Esophagus (tissue), 2 donors: ENCODE data around the gene DDX10. TPM values are rescaled to one million over a fixed set of nuclear protein-coding genes. Genes with fewer than 3 reads are reported as not detected.

Source experiments
- H3K27ac ChIP-seq, 2 donors: one replicate each; pipeline ENCODE4 v1.5.1; 2013; ENCODE audit warnings: low read depth in 2 of 2, mild to moderate bottlenecking in 2 of 2, inconsistent platforms in 1 of 2, low read length in 1 of 2, moderate library complexity in 1 of 2
- H3K27me3 ChIP-seq, 2 donors: one replicate each; pipeline ENCODE4 v1.6.1; 2013; ENCODE audit warnings: low read length in 2 of 2, control low read depth in 1 of 2, mild to moderate bottlenecking in 1 of 2; ENCODE audit not compliant: insufficient read depth in 2 of 2, control insufficient read depth in 1 of 2
- H3K36me3 ChIP-seq, 2 donors: one replicate each; pipeline ENCODE4 v1.6.1; 2013; ENCODE audit warnings: low read length in 1 of 2; ENCODE audit not compliant: control insufficient read depth in 2 of 2, insufficient read depth in 2 of 2
- H3K4me1 ChIP-seq, 2 donors: one replicate each; pipeline ENCODE4 v1.6.1; 2013; ENCODE audit warnings: low read length in 1 of 2; ENCODE audit not compliant: control insufficient read depth in 2 of 2, insufficient read depth in 2 of 2
- H3K4me3 ChIP-seq, 2 donors: one replicate each; pipeline ENCODE4 v1.5.1; 2013; ENCODE audit warnings: low read length in 2 of 2, mild to moderate bottlenecking in 2 of 2, low read depth in 1 of 2, moderate library complexity in 1 of 2
- H3K9me3 ChIP-seq, 2 donors: one replicate each; pipeline ENCODE4 v1.6.1; 2013; ENCODE audit warnings: mild to moderate bottlenecking in 2 of 2, low read depth in 1 of 2, low read length in 1 of 2, moderate library complexity in 1 of 2; ENCODE audit not compliant: control insufficient read depth in 2 of 2, insufficient read depth in 1 of 2
- WGBS, 2 donors: extraction: QIAGEN DNeasy Blood & Tissue Kit; methylation state at CpG; one replicate each; pipeline ENCODE4 v1.1.7; 2013; 5-methylcytosine and 5-hydroxymethylcytosine counted together
- polyA plus RNA-seq, 2 donors: library from polyadenylated mRNA; stranded (reverse); fragments of 200-250 nt; gene quantifications; one replicate each; pipeline ENCODE4 v1.2.3, GENCODE V29; 2013
- donor health status: healthy with polysubstance abuse.
- donor health status: Bipolar disorder and iron deficiency.

DDX10 gene
- 10 to 100 TPM; 11.8 to 12.9 TPM for polyA plus RNA-seq

- no peaks in the 10 kb centered on the region for H3K36me3 ChIP-seq
- peak within 1 kb of the TSS; percentile 75 to 98 for H3K4me3 ChIP-seq
- peak within 1 kb of the TSS; percentile 38 to 76 for H3K27ac ChIP-seq
- no peaks in the 10 kb centered on the region for H3K27me3 ChIP-seq
- H3K4me1 ChIP-seq, result peaks cover 2 to 3% of the 10 kb centered on the region in 2 donors
- 0% methylated on average over 61 of the region's 61 CpGs for WGBS, 2 donors
- H3K9me3 ChIP-seq, result no peaks in the 10 kb centered on the region
These were observed at the start of gene DDX10 for GRCh38 chr11:108664730-108665525. TSS of gene DDX10 (plus strand) at chr11:108665069. CDS start at chr11:108665154, 85 bp downstream.

GRCh38 chr11:108616549-108616948 lies 48.3 kb upstream of the DDX10 start:
- peaks cover 0 to 2% of the 10 kb centered on the region in 2 donors for H3K4me1 ChIP-seq
- no peak overlapping the region for H3K4me3 ChIP-seq
- H3K27me3 ChIP-seq, result no peaks in the 10 kb centered on the region
- no peaks in the 10 kb centered on the region for H3K9me3 ChIP-seq
- WGBS, 2 donors, result 47 to 69% methylated on average over 3 of the region's 3 CpGs
- no peaks in the 10 kb centered on the region for H3K36me3 ChIP-seq
- H3K27ac ChIP-seq, result peak overlapping the region in 1 of 2 donors; percentile 79

GRCh38 chr11:108617055-108617454 lies 47.8 kb upstream of the DDX10 start:
- no peaks in the 10 kb centered on the region for H3K27me3 ChIP-seq

GRCh38 chr11:108618529-108618928 lies 46.3 kb upstream of the DDX10 start:
- 94 to 96% methylated on average over 1 of the region's 1 CpG for WGBS, 2 donors
- no peaks in the 10 kb centered on the region for H3K36me3 ChIP-seq
- no peak overlapping the region for H3K4me3 ChIP-seq
- no peaks in the 10 kb centered on the region for H3K4me1 ChIP-seq
- no peaks in the 10 kb centered on the region for H3K27me3 ChIP-seq
- H3K27ac ChIP-seq, result no peak overlapping the region
- no peaks in the 10 kb centered on the region for H3K9me3 ChIP-seq

More at GRCh38 chr11:108617055-108617454, 47.8 kb upstream of the DDX10 start:
- H3K4me1 ChIP-seq, result peaks cover 0 to 2% of the 10 kb centered on the region in 2 donors
- no peak overlapping the region for H3K4me3 ChIP-seq
- no peaks in the 10 kb centered on the region for H3K36me3 ChIP-seq
- peak overlapping the region in 1 of 2 donors; percentile 24 for H3K27ac ChIP-seq
- WGBS, 2 donors, result 79 to 83% methylated on average over 4 of the region's 4 CpGs
- no peaks in the 10 kb centered on the region for H3K9me3 ChIP-seq

- no peak overlapping the region for H3K27ac ChIP-seq
- H3K9me3 ChIP-seq, result no peaks in the 10 kb centered on the region
- H3K27me3 ChIP-seq, result no peaks in the 10 kb centered on the region
- 71 to 76% methylated on average over 2 of the region's 2 CpGs for WGBS, 2 donors
- H3K36me3 ChIP-seq, result no peaks in the 10 kb centered on the region
- H3K4me1 ChIP-seq, result no peaks in the 10 kb centered on the region
- H3K4me3 ChIP-seq, result no peak overlapping the region
These were observed 43.7 kb upstream of the DDX10 start for GRCh38 chr11:108620958-108621772.

GRCh38 chr11:108622341-108622740 lies 42.5 kb upstream of the DDX10 start:
- Histone ChIP-seq H3K4me1 (no peaks in the 10 kb centered on the region), H3K27ac (no peak overlapping the region), H3K27me3 (no peaks in the 10 kb centered on the region), H3K36me3 (no peaks in the 10 kb centered on the region), H3K4me3 (no peak overlapping the region), H3K9me3 (no peaks in the 10 kb centered on the region)
- WGBS, 2 donors, result 81 to 85% methylated on average over 2 of the region's 2 CpGs

- H3K9me3 ChIP-seq, result peaks cover 0 to 10% of the 10 kb centered on the region in 2 donors
- H3K4me3 ChIP-seq, result no peak overlapping the region
- 48 to 50% methylated on average over 5 of the region's 5 CpGs for WGBS, 2 donors
- peak overlapping the region in 1 of 2 donors; percentile 48 for H3K27ac ChIP-seq
- H3K27me3 ChIP-seq, result no peaks in the 10 kb centered on the region
- H3K36me3 ChIP-seq, result no peaks in the 10 kb centered on the region
- peaks cover 0 to 3% of the 10 kb centered on the region in 2 donors for H3K4me1 ChIP-seq
These were observed 40.5 kb upstream of the DDX10 start for GRCh38 chr11:108624196-108624925.

GRCh38 chr11:108628326-108628725 lies 36.5 kb upstream of the DDX10 start:
- H3K27ac ChIP-seq, result no peak overlapping the region
- WGBS, 2 donors, result 95 to 96% methylated on average over 10 of the region's 10 CpGs
- no peak overlapping the region for H3K4me3 ChIP-seq
- H3K4me1 ChIP-seq, result peaks cover 0 to 5% of the 10 kb centered on the region in 2 donors
- no peaks in the 10 kb centered on the region for H3K36me3 ChIP-seq
- no peaks in the 10 kb centered on the region for H3K27me3 ChIP-seq
- H3K9me3 ChIP-seq, result peaks cover 0 to 12% of the 10 kb centered on the region in 2 donors

GRCh38 chr11:108628812-108629211 lies 36.1 kb upstream of the DDX10 start:
- Histone ChIP-seq H3K4me3 (no peak overlapping the region), H3K36me3 (no peaks in the 10 kb centered on the region), H3K27ac (no peak overlapping the region), H3K9me3 (peaks cover 0 to 12% of the 10 kb centered on the region in 2 donors), H3K4me1 (peaks cover 0 to 5% of the 10 kb centered on the region in 2 donors), H3K27me3 (no peaks in the 10 kb centered on the region)
- 88 to 94% methylated on average over 2 of the region's 2 CpGs for WGBS, 2 donors
